Tibial nerve (tissue), 4 donors: ENCODE measurements around the gene FGF18.

Source experiments
- CTCF ChIP-seq, 5 experiments: fragments of 200-600 bp in 3 of 5; fragments of 450-650 bp in 2 of 5; sonication (generic) in 3 of 5; IDR thresholded peaks; one replicate each; pipeline ENCODE4 v1.5.1; 2016 to 2019; ENCODE audit warnings: antibody characterized with exemption in 5 of 5, mild to moderate bottlenecking in 3 of 5, moderate library complexity in 2 of 5
- EP300 ChIP-seq, 2 donors: sonication (generic); formaldehyde crosslinking; IDR thresholded peaks; one replicate each; pipeline ENCODE4 v1.6.1; 2017; ENCODE audit warnings: antibody characterized with exemption in 2 of 2, mild to moderate bottlenecking in 1 of 2
- POLR2A ChIP-seq, 2 donors: fragments of 450-650 bp; IDR thresholded peaks; one replicate each; pipeline ENCODE4 v1.6.1; 2017; ENCODE audit warnings: antibody characterized with exemption in 2 of 2, mild to moderate bottlenecking in 2 of 2, moderate library complexity in 2 of 2

DNA sequence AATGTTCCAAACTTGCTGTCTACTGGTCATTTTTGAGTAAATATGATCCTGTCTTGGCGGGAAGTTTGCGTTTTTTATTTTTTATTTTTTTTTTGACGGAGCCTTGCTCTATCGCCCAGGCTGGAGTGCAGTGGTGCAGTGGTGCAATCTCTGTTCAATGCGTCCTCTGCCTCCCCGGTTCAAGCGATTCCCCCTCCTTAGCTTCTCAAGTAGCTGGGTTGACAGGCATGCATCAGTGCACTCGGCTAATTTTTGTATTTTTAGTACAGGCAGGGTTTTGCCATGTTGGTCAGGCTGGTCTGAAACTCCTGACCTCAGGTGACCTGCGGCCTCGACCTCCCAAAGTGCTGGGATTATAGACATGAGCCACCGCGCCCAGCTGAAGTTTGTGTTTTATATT, 45.4 kb downstream of the FGF18 start:
- no peak for TF ChIP-seq CTCF (IDR thresholded peaks at IDR 0.05)
- no peak for TF ChIP-seq POLR2A (IDR thresholded peaks at IDR 0.05)
- no peak for TF ChIP-seq EP300 (IDR thresholded peaks at IDR 0.05)
